ENCODE results near the gene UNC45A. TPM values are rescaled to one million over a fixed set of nuclear protein-coding genes. Genes with fewer than 3 reads are reported as not detected.

Gene UNC45A
- total RNA-seq, 6 experiments from 2014 or later, result 13.3 to 33.0 (median 25.4) TPM

DNA sequence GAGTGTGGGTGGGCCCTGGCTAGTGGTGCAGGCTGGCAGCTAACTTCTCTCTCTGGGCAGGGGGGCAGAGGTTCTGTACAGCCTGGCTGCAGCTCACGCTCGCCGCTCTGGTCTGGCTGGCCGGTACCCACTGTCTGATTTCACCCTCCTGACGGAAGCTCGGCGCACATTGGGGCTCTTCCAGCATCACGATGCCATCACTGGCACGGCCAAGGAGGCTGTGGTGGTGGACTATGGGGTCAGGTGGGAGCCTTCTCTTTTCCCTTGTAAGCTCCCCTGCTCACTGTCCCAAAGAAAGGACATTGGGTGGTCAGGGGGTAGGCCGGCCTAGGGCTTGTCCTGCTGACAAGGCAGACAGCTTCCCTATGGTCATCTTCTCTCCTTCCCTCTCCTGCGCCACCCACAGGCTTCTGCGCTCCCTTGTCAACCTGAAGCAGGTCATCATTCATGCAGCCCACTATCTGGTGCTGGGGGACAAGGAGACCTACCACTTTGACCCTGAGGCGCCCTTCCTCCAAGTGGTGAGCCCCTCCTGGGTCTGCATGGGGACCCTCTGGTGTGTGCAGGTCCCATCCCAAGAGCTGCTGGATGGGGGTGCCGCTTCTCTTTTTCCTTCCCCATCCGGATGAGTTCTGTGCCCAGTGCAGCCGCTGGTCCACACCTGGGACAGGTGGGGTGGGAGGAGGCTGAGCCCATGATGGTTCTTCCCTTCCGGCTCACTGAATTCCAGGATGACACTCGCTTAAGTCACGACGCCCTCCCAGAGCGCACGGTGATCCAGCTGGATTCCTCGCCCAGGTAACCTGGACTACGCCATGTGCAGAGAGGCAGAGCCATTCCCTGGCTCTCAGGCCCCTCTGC, 24.4 kb upstream of the UNC45A start:
- intact Hi-C loops (cut with DNase I), result loop anchor here in 1 of 2 donors (10.0 kb wide), 1 partner anchor 266 kb away; no protein-coding TSS in a partner anchor
- Histone ChIP-seq H3K27ac (no peak overlapping the region), H3K4me1 (peaks cover 0 to 12% (median 0%) of the 10 kb centered on the region in 4 donors), H3K9me3 (no peaks in the 10 kb centered on the region), H3K36me3 (peaks cover 5 to 89% (median 57%) of the 10 kb centered on the region in 4 donors), H3K4me3 (no peak overlapping the region), H3K27me3 (no peaks in the 10 kb centered on the region)
- no peak for ATAC-seq
- peak in 2 of 3 donors; percentile 16 to 35 for DNase-seq
- TF ChIP-seq CTCF (IDR thresholded peaks at IDR 0.05) (no peak), POLR2A (IDR thresholded peaks at IDR 0.05) (no peak)
- 94% methylated on average over 7 of the region's 24 CpGs for WGBS (ENCODE audit: insufficient coverage, low coverage, low lambda C conversion rate, missing lambda C conversion rate)

- Histone ChIP-seq H3K27me3 (no peaks in the 10 kb centered on the region), H3K9me3 (no peaks in the 10 kb centered on the region), H3K36me3 (peaks cover 5 to 84% (median 55%) of the 10 kb centered on the region in 4 donors), H3K4me3 (no peak overlapping the region), H3K4me1 (peaks cover 0 to 15% (median 0%) of the 10 kb centered on the region in 4 donors), H3K27ac (no peak overlapping the region)
- no CpG with 5 or more reads among the region's 19 CpGs for WGBS (ENCODE audit: insufficient coverage, low coverage, low lambda C conversion rate, missing lambda C conversion rate)
- TF ChIP-seq CTCF (IDR thresholded peaks at IDR 0.05) (no peak), POLR2A (IDR thresholded peaks at IDR 0.05) (no peak)
- intact Hi-C loops (cut with DNase I), result loop anchor here in 1 of 2 donors (10.0 kb wide), 1 partner anchor 266 kb away; no protein-coding TSS in a partner anchor
- DNase-seq (peak in 2 of 3 donors; percentile 12 to 40), ATAC-seq (no peak)
Observed at GRCh38 chr15:90911302-90911623, 23.8 kb upstream of the UNC45A start.

DNA sequence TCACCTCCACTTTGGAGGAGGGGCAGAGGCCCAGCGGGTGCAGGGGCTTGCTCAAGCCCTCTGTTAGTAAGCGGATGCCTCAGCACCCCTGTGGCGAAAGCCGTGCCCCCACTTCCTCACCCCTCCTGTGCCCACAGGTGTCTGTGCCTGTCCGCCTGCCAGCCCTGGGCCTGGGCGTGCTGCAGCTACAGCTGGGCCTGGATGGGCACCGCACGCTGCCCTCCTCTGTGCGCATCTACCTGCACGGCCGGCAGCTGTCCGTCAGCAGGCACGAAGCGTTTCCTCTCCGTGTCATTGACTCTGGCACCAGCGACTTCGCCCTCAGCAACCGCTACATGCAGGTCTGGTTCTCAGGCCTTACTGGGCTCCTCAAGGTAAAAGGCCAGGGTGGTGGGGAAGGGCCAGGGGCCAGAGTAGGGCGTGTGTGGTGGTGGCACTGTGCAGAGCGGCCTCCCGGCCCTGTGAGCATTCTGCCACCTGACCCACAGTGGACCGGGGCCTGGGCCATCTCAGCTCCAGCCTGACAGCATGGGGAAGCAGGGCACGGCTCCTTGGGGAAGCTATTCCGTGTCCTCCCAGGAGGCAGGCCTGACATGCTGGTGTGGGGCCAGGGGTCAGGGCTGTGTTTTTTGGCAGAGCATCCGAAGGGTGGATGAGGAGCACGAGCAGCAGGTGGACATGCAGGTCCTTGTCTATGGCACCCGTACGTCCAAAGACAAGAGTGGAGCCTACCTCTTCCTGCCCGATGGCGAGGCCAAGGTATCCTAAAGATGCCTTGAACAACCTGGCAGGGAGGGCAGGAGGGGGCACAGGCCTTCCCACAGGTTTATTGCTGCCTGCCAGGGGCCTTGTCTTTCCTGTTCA, 22.9 kb upstream of the UNC45A start:
- TF ChIP-seq CTCF (IDR thresholded peaks at IDR 0.05), result no peak
- TF ChIP-seq POLR2A (IDR thresholded peaks at IDR 0.05), result no peak
- DNase-seq, result peak in 2 of 3 donors; percentile 25 to 53
- Histone ChIP-seq H3K36me3 (peaks cover 5 to 83% (median 55%) of the 10 kb centered on the region in 4 donors), H3K9me3 (no peaks in the 10 kb centered on the region), H3K4me3 (no peak overlapping the region), H3K27me3 (no peaks in the 10 kb centered on the region), H3K27ac (no peak overlapping the region), H3K4me1 (peaks cover 0 to 18% (median 0%) of the 10 kb centered on the region in 4 donors)
- ATAC-seq, result no peak
- WGBS (ENCODE audit: insufficient coverage, low coverage, low lambda C conversion rate, missing lambda C conversion rate), result 72% methylated on average over 14 of the region's 30 CpGs
- intact Hi-C loops (cut with DNase I), result loop anchor here in 1 of 2 donors (10.0 kb wide), 1 partner anchor 267 kb away; no protein-coding TSS in a partner anchor

- 86% methylated on average over 4 of the region's 7 CpGs for WGBS (ENCODE audit: insufficient coverage, low coverage, low lambda C conversion rate, missing lambda C conversion rate)
- DNase-seq (peak in 2 of 3 donors; percentile 14 to 37), ATAC-seq (no peak)
- Histone ChIP-seq H3K4me3 (no peak overlapping the region), H3K27ac (no peak overlapping the region), H3K36me3 (peaks cover 8 to 83% (median 52%) of the 10 kb centered on the region in 4 donors), H3K4me1 (peaks cover 0 to 18% (median 0%) of the 10 kb centered on the region in 4 donors), H3K9me3 (no peaks in the 10 kb centered on the region), H3K27me3 (no peaks in the 10 kb centered on the region)
- intact Hi-C loops (cut with DNase I), result loop anchor here in 1 of 2 donors (10.0 kb wide), 1 partner anchor 268 kb away; no protein-coding TSS in a partner anchor
- TF ChIP-seq POLR2A (IDR thresholded peaks at IDR 0.05) (no peak), CTCF (IDR thresholded peaks at IDR 0.05) (no peak)
Observed at GRCh38 chr15:90912770-90913075, 22.4 kb upstream of the UNC45A start.

Data from right lobe of liver (tissue), 6 donors.